ENCODE data around the gene POLN. TPM values are rescaled to one million over a fixed set of nuclear protein-coding genes. Genes with fewer than 3 reads are reported as not detected.

Gene POLN
- total RNA-seq, 4 donors from 2014 or later: 2.6 to 10.6 (median 6.8) TPM

DNA sequence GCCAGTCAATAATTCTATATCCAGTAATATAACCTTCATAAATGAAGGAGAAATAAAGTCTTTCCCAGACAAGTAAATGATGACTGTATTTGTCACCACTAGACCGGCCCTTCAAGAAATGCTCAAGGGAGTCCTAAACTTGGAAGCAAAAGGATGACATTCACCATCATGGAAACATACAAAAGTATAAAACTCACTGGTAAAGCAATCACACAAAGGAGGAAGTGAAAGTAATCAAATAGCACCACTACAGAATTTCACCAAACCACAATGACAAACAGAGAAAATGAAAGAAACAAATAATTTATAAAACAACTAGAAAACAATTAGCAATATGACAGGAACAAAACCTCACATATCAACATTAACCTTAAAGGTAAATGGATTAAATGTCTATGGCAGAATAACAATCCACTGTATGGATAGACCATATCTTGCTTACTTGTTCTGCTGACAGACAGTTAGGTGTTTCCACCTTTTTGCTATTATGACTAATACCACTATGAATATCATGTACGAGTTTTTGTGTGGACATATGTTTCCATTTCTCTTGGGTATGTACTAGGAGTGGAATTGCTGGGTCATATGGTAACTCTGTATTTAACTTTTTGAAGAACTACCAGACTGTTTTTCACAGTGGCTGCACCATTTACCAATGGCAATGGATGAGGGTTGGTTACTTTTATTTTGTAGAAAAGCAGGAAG, 137.9 kb downstream of the POLN start:
- TF ChIP-seq, protein P1, sequence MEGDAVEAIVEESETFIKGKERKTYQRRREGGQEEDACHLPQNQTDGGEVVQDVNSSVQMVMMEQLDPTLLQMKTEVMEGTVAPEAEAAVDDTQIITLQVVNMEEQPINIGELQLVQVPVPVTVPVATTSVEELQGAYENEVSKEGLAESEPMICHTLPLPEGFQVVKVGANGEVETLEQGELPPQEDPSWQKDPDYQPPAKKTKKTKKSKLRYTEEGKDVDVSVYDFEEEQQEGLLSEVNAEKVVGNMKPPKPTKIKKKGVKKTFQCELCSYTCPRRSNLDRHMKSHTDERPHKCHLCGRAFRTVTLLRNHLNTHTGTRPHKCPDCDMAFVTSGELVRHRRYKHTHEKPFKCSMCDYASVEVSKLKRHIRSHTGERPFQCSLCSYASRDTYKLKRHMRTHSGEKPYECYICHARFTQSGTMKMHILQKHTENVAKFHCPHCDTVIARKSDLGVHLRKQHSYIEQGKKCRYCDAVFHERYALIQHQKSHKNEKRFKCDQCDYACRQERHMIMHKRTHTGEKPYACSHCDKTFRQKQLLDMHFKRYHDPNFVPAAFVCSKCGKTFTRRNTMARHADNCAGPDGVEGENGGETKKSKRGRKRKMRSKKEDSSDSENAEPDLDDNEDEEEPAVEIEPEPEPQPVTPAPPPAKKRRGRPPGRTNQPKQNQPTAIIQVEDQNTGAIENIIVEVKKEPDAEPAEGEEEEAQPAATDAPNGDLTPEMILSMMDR (IDR thresholded peaks at IDR 0.05; ENCODE audit: low read depth): no peak

DNA sequence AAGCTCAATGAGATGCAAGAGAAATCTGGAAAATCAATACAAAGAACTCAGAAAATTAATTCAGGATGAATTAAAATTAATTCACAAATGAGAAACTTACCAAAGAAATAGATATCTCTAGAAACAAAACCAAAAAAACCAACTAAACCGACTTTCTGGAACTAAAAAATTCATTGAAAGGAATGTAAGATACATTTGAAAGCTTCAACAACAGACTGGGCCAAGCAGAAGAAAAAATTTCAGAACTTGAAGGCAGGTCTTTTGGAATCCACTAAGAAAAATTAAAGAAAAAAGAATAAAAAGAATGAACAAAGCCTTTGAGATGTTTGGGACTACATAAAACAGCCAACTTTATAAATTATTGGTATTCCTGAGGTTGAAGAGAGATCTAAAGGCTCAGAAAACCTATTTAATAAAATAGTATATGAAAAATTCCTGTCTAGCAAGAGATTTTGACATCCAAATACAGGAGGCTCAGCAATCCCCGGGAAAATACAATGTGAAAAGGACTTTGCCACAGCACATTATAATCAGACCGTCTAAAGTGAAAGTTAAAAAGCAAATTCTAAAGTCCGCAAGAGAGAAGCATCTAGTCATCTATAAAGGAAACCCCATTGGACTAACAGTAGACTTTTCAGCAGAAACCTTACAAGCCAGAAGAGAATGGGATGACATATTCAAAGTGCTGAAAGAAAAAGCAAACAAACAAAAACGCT, 138.6 kb downstream of the POLN start:
- TF ChIP-seq, protein P1 (IDR thresholded peaks at IDR 0.05; ENCODE audit: low read depth): no peak

DNA sequence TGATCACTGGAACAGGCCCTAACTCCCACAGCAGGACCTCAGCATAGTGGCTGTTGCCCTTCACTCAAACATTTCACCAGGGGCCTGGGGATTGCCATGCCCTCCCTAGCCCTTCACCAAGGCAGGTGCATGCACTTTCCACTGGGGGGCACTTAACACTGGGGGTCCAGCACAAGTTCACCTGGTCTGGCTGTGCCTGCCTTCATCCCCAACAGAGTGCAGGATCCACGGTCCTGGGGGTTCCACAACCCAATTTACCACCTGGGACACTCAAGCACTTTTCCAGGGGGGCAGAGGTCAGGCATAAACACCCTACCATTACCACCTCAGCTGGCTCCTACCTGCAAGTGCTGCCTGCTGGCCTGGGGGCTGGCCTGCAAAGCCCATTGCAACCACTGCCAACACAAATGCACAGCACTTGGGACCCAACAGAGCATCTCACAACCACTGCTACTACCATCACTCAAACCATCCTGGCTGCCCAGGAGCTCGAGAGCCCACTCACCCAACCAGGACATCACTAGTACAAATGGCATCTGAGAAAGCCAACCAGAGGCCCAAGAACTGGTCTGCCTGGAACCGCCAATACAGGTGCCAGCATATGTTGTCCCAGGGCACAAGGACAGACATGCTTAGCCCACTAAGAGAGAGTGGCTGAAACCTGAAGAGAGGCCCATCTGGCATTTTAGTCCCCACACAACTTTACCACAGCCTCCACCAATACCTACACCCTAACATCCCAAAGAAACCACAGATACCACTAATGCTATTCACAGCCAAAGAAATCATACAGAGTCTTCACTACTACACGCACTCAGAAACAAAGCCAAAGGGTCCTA, 139.7 kb downstream of the POLN start:
- TF ChIP-seq, protein P1 (IDR thresholded peaks at IDR 0.05; ENCODE audit: low read depth): no peak

DNA sequence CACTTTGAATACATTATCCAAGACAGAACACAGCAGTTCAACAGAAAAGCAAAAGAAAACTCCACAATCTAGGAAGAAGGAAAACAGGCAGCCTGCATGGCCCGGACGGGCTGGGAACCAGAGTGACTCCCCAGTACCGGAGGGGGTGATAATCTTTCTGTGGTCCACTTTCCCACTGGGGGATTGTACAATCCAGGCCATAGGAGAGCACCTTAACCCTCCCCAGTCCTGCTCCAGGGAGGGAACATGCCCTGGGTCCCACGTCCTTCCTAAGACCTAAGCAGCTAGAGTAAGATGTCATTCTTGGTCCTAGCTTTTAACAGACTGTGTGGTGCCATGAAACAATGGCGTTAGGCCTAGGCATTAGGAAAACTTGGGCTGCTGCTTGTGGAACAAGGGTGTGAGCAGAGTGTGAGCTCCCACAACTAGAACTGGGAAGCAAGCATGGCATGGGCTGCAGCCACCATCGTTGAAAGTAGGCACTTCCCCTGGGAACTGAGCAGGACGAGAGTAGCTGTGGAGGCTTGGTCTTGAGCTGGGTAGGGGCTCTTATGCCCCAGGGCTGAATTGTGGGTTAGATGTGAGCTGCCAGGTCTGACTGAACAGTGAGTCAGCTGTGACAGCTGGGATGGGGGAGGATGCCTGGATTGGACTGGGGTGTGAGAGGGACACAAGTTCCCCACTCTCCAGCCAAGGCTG, 140.4 kb downstream of the POLN start:
- TF ChIP-seq, protein P1 (IDR thresholded peaks at IDR 0.05; ENCODE audit: low read depth): no peak

DNA sequence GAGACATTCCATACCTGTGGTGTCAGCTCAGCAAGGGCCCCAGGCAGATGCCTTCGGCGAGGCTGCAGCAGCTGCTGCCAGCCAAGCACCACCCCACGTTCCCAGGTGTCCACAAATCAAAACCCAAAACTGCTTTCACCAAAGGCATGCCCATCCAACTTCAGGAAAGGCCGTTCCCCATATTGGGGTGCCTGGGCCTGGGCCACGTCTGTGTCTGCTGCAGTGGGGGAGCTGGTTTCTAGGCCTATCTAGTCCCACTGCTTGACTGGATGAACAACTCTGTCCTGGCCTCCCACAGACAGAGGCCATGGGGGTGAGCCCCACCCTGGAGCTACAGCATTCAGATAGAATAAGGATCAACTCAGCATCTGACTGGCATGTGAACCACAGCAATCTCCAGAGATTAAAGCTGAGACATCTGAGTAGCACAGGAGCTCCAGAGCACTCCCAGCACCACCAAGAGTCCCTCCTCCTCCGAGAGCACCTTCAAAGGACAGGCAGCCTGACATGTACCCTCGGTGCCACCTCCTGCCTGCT, 145.8 kb downstream of the POLN start:
- TF ChIP-seq, protein P1 (IDR thresholded peaks at IDR 0.05; ENCODE audit: low read depth): no peak

DNA sequence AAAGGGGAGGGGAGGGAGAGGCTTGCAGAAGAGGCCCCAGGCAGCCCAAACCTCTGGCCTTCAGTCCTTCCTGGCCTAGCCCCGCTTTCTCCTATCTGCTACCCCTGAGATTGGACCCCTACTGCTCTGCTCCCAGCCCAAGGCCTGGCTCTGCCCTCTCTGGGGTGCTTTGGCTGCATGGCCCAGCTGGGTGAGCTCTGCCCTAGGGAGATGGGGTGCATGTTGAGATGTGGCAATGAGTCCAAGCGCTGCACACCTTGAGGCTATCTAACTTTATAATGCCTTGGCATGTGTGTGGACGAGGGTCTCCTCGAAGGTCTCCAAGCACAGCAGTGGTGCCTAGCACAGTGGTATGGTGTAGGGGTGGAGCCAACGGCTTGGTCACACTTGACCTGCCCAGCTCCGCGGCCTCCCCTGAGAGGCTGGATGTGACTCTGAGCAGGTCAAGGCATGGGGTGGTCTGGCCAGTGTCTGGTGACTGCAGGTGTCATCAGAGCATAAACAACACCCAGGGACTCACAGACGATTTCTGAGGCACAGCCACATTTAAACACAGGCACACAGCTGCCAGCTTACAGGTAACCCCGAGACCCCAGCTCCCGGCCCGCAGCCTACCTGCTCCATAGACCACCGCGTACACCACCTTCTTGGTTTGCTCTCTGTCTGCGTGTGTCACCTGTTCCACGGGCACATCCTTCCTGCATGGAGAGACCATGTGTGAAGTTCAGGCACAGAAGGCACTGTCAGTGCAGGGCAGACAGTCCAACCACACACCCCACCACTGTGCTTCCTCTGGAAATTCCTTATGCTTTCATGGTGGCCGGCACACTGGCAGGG, 146.5 kb downstream of the POLN start:
- TF ChIP-seq, protein P1 (IDR thresholded peaks at IDR 0.05; ENCODE audit: low read depth): no peak
